Measurements from ENCODE around the gene MLST8.

The MLST8 gene

DNA sequence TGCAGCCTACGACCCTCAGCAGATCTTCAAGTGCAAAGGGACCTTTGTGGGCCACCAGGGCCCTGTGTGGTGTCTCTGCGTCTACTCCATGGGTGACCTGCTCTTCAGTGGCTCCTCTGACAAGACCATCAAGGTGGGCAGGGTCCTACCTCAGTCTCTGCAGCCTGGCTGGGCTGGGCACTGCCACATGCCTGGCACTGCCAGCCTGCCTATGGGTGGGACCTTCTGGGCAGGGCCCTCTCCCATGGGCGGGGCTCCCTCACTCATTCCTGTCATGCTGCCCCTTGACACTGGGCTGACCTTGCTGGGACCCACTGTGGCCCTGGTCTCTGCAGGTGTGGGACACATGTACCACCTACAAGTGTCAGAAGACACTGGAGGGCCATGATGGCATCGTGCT, 31.3 kb upstream of the MLST8 start:
- no peak for DNase-seq

DNA sequence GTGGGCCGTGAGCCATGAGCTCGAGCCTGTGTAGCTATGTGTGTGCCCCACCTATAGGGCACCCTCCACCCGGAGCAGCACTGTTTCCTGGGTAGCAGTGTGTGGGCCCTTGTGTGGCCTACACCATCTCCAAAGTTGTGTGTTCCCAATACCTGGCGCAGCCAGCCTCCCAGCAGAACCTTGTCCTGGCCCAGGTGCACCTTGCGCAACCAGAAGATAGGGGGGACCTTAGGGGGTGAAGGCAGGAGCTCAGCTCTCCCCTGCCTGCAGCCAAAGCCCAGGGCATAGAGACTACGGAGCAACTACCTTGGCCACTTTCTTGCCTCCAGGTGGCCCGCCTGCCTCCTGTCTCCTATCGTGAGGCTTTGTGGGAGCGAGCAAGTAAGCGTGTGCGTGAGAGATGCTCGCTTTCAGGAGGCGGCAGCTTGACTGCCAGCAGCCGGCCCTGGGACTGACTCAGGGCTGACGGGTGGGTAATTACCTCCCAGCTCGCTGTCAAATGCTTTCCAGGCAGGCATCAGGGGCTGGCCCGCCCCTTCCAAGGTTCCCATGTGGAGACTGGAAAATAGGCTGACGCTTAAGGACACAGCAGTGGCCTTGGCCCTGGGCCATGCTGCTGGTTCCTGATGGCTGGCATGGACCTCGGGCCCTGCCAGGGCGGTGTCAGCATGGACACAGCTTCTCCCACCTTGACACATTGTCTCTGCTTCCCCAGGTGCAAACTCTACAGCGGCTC, 30.7 kb upstream of the MLST8 start:
- no peak for DNase-seq

DNA sequence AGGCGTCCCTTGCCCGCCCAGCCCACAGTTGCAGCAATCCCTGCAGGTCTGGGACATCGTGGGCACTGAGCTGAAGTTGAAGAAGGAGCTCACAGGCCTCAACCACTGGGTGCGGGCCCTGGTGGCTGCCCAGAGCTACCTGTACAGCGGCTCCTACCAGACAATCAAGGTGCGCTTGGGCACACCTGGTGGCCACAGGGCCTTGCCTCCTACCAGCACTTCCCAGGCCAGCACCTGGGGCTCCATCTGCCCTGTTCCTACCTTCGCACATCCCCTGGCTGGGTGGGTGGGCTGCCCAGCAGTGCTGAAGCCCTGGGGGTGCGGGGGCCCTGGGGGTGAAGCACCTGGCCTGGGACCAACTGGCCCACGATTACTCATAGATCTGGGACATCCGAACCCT, 29.8 kb upstream of the MLST8 start:
- DNase-seq: no peak

DNA sequence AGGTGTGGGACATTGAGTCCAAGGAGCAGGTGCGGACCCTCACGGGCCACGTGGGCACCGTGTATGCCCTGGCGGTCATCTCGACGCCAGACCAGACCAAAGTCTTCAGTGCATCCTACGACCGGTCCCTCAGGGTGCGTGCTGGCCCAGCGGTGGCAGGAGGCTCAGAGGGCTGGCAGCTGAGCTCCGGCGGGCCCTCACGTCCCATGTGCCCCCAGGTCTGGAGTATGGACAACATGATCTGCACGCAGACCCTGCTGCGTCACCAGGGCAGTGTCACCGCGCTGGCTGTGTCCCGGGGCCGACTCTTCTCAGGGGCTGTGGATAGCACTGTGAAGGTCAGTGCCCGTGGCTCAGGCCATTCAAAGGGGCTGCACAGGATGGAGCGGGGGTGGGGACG, 29.2 kb upstream of the MLST8 start:
- DNase-seq: no peak

DNA sequence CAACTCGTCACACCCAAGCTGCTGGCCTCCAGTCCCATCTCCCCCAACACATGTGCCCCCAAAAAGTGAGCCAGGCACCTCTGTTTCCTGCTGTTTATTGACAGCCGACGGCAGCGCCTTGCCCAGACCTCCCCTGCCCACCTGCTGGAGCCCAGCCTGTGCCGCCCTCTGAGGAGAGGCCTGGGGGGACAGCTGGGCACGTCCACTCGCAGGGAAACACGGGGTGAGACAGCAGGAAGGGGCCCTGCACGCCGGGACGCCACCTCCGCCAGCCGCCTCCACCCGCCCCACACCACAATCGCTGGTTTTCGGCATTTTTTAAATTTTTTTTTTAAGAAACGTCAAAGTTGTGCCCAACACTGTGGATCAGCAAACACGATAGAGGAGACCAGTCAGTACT, 28.2 kb upstream of the MLST8 start:
- no peak for DNase-seq

DNA sequence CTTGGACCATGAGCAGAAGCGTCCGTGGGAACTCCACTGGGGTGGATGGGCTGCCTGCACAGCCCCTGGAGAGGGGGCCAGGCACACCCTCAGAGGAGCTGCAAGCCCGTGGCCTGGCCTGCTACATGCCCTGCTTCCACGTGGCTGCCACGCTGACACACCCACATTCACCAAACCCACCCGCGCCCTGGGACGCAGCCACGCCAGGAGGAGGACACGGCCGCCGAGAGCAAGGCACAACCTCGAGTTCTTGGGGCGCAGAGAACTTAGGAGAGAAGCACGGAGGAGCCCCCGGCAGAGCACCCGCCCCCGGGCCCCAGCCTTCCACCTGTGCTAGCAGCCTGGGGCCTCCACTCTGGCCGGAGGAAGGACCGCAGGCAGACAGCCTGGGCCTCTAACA, 27.7 kb upstream of the MLST8 start:
- DNase-seq: no peak

DNA sequence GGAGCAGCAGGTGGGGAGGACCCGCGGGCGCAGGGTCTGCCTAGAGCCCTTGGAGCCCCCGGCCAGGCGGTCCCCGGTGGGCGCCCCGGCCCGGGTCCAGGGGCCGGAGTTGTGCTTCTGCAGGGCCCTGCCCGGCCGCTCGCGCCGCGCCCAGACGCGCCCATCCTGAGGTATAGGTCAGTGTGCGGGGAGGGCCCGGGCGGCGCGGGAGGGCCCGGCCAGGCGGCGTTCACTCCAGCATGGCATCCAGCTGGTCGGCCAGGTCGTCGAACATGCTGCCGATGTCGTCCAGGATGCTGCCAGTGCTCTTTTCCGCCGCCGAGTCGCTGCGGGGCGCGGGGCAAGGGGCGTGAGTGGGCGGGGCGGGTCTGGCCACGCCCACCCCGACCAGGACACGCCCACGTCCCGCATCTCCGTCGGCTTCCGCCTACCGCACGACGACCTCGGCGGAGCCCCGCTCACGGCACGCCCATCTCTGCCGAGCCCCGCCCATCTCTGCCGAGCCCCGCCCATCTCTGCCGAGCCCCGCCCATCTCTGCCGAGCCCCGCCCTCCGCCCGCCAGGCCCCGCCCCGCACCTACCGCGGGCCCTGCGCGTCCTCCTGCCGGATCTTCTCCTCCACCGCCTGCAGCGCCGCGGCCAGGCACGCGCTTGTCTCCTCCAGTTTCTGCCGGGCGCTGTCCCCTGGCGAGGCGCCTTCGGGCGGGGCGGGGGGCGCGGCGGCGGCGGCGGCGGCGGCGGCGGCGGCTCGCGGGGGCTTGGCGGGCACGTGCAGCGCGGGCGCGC, 26.7 kb upstream of the MLST8 start:
- DNase-seq: peak; percentile 57

DNA sequence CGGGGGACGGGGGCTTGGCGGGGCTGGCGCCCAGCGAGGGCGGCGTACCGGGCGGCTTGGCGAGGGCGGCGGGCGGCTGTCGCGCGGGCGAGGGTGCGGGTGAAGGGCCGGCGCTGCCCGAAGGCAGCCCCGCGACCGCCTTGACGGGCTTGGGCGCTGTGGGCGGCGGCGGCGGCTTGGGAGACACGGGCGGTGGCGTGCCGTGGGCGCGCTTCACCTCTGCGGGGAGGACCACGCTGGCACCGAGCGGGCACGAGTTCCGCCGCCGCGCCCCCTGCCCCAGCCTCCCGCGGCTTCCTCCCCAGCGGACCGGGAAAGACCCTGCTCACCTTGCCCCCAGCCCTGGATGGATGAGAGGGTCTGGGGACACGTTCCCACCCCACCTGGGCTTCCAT, 26.1 kb upstream of the MLST8 start:
- no peak for DNase-seq

DNA sequence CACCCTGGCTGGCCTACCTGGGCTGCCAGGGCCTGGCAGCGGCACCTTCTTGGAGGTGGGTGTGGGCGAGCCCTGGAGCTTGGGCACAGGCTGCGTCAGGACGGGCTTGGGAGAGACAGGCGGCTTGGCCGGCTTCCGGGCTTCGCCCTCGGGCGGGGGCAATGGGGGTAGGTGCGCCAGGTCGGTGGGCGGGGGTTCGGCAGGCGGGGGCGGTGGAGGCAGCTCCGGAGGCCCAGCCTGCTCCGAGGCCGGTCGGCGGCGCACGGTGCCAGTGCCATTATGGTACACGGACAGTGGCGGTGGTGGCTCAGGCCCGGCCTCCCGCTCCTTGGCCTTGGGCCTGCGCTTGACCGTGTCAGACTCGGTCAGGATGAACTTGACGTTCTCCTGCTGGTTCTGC, 25.7 kb upstream of the MLST8 start:
- DNase-seq: no peak

DNA sequence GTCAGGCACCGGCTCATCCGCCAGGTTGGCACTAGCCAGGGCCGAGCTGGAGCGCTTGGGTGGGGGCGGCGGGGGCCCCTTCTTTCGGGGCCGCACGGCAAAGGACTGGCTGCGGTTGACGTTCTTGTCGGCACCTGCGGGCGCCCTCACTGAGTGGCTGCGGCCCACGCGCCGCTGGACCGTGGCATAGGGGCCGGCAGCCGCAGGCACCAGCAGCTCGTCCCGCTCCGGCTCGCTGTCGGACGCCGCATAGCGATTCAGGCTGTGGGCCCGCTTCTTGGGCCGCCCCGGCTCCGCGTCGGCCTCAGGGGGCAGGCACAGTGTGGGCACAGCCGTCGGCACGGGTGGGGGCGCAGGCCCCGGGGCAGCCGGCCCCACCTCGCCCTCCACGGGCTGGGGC, 24.8 kb upstream of the MLST8 start:
- no peak for DNase-seq

DNA sequence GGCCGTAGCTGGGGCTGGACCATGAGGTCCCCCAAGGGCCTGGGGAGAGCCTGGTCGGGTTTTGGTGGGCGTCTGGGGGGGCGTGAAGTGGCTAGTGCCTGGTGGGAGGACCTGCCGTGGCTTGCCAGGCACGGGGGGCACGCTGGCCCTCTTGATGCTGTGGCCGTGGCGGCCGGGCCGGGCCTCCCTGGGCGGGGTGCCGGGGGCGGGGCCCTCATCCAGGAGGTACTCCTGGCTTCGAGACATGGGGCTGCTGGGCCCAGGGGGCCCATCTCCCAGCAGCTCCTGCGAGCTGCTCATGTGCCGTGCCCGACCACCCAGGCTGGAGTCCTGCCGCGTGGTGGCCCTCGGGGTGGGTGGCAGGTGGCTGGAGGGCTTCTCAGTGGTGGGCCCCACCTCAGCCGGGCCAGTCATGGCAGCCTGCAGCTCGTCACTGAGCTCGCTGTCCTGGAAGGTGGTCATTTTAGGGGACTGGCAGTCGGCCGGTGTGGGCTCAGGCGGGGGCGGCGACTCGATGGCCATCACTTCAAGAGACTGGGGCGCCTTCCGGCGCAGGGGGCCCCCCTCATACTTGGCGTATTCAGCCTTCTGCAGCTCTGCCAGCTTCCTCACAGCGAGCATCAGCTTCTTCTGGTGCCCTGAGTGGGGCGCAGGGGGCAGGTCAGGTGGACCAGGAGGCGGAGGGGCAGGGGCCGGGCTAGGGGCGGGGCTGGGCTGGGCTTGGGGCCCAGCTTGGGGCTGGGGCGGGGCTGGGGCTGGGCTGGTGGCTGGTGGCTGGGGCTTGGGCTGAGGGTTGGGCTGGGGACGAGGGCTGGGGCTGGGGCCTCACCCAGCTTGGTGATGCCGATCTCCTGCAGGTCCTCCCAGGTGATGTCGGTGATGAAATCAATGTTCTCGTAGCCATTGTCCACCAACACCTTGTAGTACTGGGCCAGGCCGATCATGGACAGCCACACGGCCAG, 24.0 kb upstream of the MLST8 start:
- DNase-seq: no peak

DNA sequence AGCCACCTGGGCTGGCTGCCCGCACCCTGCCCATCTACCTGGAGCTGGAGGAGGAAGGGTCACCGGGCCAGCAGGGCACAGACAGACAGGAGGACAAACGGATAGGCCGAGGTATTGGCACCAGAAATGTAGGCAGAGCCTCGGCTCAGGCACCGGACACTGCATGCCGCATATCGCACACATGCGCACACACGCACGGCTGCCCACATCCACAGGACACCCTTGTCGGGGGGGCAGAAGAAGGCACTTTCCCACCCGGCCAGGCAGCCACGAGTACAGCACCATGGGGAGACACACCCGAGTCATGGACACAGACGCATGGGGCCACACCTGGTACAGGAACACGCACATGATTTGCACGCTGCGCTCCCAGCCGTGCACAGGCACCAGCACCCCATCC, 23.3 kb upstream of the MLST8 start:
- no peak for DNase-seq

DNA sequence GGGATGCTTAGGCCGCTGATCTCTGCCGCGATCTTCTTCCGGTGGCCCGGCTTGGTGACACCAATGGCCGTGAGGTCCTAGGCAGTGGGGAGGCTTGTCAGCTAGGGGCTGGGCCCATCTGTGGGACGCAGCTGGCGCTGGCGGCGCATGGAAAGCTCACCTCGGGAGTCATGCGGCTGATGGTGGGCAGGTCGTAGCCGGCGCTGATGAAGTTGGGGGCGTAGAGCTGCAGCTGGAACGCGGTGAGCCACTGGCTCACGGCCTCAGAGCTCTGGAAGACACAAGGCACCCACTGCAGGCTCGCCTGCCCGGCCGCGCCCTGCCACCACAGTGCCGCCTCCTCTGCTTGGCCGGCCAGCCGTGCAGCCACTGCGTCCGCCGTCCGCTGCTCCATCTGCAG, 21.6 kb upstream of the MLST8 start:
- DNase-seq: no peak

DNA sequence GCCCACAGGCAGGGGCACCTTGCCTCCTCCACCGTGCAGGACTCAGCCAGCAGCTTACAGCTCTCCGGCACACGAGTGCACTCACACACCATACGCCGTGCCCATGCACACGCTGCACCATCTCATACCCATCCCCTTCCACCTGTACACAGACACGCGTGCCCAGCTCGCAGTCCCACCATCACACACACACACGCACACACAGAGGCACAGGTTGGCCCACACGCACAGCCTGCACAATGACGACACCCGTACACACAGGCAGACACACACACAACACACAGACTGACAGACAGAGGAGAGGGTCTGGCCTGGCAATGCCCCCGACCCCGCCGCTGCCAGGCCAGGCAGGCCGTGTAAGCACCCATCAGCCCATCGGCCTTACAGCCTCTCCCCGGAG, 20.9 kb upstream of the MLST8 start:
- no peak for DNase-seq

DNA sequence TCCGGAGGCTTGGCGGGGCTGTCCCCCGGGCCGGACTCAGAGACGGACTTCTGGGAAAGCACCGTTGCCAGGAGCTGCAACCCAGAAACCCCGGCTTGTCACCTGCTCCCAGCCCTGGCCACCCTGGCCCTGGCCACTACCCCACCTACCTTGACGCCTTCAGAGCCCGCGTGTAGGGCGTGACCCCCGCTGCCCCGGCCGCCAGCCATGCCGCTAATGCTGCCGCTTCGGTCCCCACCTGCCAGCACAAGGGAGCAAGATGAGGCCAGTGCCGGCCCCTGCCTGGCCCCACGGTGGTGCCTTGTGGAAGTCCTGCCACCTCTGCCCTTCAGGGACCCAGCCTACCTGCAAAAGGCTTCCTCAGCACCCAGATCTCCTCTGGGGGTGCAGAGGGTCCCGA, 20.3 kb upstream of the MLST8 start:
- DNase-seq: no peak

DNA sequence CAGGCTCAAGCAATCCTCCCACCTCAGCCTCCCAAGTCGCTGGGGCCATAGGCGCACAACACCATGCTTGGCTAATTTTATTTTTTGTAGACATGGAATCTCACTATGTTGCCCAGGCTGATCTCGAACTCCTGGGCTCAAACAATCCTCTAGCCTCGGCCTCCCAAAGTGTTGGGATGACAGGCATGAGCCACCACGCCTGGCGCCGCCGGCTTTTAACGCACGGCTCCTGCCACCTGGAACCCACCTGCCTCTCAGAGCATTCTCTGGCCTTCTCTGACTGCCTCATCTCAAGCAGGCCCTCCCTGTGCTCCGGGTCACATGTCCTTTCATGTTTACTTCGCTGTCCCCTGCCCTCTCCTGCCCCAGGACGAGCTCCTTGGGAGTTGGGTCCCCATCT, 19.2 kb upstream of the MLST8 start:
- no peak for DNase-seq

DNA sequence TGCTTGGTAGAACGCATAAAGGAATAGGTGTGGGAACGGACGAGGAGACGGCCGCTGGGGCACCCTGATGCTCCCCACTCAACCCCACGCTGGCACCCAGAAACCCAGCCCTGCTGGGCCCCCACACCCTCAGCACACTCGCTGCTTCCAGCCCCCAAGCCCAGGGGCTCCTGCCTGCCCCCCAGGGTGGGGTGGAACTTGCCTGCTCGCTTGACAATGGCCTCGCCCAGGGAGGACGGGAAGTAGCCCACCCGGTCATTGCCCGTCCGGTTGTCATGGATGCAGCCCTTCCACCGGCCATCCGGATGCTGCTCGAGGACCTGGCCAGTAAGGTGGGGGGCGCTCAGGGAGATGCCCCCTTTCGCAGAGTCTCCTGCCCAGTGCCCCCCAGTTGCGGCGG, 18.7 kb upstream of the MLST8 start:
- DNase-seq: no peak

DNA sequence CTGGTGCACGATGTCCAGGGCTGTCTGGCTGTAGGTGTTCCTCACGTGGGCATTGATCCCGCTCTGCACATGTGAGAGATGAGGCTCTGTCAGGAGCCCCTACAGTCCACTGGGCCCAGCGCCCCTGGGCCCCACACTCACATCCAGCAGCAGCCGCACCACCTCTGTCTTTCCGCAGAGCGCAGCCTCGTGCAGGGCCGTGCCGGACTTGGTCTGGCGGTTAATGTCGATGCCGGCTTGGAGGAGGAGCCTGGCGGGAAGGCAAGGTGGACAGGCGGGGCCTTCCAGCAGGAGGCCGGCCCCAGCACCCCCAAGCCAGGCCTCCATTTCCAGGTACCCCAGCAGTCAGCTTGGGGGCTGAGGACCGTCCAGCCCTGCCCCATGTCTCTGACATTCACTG, 18.0 kb upstream of the MLST8 start:
- DNase-seq: no peak

DNA sequence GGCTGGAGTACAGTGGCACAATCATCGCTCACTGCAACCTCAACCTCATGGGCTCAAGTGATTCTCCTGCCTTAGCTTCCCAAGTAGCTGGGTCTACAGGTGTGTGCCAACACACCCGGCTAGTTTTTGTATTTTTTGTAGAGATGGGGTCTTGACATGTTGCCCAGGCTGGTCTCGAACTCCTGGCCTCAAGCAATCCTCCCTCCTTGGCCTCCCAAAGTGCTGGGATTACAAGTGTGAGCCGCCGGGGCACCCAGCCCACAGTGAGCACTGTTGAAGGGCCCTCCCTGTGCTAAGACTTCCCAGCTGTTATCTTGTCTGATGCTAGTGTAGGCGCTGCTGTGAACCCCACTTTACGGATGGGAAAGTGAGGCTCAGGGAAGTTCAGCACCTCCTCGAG, 16.9 kb upstream of the MLST8 start:
- DNase-seq: no peak

DNA sequence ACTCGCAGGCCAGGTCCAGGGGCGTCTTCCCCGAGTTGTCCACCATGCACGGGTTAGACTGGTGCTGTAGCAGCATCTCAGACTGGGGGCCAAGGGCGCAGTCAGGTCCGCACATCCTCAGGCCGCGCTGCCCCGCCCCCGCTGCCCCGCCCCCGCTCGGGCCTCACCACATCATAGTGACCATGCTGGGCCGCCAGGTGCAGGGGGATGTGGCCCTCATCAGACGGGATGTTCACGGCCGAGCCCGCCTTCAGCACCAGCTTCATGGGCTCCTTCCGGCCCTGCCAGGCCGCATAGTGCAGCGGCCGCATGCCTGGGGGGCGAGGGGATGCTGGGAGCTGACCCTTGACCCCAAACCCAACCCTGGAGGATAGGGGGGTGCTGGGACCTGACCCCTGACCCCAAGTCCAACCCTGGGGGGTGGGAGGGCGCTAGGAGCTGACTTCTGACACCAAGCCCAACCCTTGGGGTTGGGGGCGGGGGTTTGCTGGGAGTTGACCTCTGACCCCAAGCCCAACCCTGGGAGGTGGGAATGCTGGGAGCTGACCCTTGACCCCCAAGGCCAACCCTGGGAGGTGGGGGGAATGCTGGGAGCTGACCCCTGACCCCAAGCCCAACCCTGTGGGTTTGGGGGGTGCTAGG, 15.9 kb upstream of the MLST8 start:
- DNase-seq: no peak

DNA sequence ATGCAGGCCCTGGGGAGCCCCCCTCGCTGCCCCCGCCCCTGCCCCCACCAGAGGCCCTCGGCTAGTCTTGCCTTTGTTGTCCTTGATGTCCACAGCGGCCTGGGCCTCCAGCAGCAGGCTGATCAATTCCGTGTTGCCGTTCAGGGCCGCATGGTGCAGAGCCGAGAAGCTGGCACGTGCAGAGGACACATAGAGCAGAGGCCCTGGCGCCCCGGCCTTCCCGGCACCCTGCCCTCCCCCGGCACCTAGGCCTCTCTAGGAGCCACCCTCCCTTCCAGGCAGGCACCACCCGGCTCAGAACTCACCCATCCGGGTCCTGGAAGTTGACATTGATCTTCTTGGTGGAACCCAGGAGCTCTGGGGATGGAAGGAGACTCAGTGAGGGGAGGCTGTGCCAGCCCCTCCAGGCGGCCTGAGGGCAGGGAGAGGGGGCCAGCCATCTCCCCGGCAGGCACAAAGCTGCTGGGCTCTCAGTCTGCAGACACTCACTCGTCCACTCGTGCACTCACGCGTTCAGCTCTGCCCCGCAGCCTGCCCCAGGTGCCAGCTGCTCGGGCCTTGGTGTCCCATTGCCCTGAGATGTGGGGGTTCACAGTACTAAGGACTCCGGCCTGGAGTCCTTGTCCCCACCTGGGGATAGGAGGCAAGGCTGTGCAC, 15.1 kb upstream of the MLST8 start:
- no peak for DNase-seq

DNA sequence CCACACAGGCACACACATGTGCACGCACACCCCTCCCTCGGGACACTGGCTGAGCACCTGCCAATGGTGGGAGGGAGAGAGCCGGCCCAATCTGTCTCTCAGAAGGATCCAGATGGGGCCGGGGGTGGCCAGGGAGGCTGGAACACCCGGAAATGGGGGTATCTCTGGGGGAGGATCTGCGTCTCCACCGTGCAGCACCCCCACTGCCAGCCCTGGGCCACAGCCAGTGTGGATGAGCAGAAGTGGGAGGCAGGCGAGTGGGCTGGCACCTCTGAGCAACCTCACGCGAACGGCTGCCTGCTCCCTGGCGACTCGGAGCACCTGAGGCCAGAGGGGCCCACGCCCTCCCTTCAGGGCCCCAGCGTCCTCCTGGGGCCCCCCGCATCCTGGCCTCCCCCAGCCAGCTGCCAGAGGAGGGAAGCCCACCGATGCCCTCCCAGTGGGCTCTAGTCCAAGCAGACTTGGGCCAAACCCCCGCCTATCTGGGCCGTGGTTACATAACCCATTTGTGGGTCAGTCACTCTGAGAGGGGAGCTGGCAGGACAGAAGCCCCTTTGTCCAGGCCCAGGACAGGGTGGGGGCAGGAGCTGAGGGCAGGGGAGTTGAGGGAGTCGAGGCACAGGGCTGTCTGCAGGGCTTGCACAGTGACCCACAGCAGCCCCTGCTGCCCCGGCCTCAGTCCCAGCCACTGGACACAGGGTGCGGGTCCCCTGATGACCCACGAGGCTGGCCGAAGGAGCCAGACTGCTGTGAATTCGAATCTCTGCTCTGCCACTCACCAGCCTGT, 14.4 kb upstream of the MLST8 start:
- no peak for DNase-seq

Data from activated CD4-positive, alpha-beta T cell treated with anti-CD3 and anti-CD28 coated beads, Interleukin-10, Interleukin-2, amounts not matched to agents 100 ng/mL and 50 ng/mL, durations not matched to agents 16 hours and 8 hours (primary cell).